Activated naive CD4-positive, alpha-beta T cell treated with anti-CD3 and anti-CD28 coated beads, Interleukin-2, amount 10 ng/mL, durations not matched to agents 5 hours and 36 hours (primary cell): ENCODE measurements around the gene CTSO. TPM values are rescaled to one million over a fixed set of nuclear protein-coding genes. Genes with fewer than 3 reads are reported as not detected.

ENCODE experiments used
- total RNA-seq, 2 experiments: library from RNA; stranded (reverse); gene quantifications; one replicate each; pipeline ENCODE4 v1.2.3, GENCODE V29; 2021

Gene CTSO
- total RNA-seq = 1 to 10 TPM; 6.1 TPM

GRCh38 chr4:155953151-155954117 lies at the start of gene CTSO:
Gene CTSO (minus strand): TSS chr4:155953866. CDS start chr4:155953847, 19 bp downstream.

GRCh38 chr4:155903453-155903852 lies 50.2 kb downstream of the CTSO start, which contains the start of gene TDO2:
Gene TDO2 (plus strand): TSS chr4:155903696. CDS start chr4:155903759, 63 bp downstream.

Other genes starting within 250 kb of the CTSO start
- gene GUCY1B1, start 194.8 kb downstream of the CTSO start, total RNA-seq = under 1 TPM; 0.10 to 0.14 TPM
- not detected for gene ASIC5, start 87.6 kb downstream of the CTSO start, total RNA-seq
- gene TDO2, start 50.2 kb downstream of the CTSO start, total RNA-seq = not detected